GM19043 (cell line): Measurements from ENCODE around the gene CCRL2.
"Not testable (repeated sequence)": the region's sequence is repeated elsewhere in the genome, so short reads cannot be mapped to it uniquely, and the experiment has no call there.

ENCODE experiments used
- ATAC-seq: cut with Tn5 transposase; IDR thresholded peaks from one replicate; pipeline ENCODE4 v1.9.1; 2021; ENCODE audit warnings: low read depth; ENCODE audit not compliant: unreplicated experiment

CCRL2 gene

DNA sequence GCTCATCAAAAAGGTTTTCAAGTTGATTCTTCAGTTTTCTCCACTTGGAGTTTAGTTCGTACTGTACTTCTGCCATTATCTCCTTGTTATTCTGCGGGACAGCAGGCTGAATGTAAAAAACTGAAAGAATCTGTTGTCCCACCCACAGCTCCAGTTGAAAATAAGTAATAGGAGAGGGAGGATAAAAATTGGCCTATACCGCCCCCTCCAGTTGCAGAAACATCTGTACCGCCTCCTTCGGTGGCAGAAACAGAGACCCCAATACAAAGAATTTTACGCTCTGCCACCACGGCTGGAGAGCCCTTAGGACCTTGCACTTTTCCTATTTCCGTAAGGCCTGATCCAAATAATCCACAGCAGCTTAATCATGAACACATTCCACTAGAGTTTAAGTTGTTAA, 20.3 kb downstream of the CCRL2 start:
- ATAC-seq, result not testable (repeated sequence)

DNA sequence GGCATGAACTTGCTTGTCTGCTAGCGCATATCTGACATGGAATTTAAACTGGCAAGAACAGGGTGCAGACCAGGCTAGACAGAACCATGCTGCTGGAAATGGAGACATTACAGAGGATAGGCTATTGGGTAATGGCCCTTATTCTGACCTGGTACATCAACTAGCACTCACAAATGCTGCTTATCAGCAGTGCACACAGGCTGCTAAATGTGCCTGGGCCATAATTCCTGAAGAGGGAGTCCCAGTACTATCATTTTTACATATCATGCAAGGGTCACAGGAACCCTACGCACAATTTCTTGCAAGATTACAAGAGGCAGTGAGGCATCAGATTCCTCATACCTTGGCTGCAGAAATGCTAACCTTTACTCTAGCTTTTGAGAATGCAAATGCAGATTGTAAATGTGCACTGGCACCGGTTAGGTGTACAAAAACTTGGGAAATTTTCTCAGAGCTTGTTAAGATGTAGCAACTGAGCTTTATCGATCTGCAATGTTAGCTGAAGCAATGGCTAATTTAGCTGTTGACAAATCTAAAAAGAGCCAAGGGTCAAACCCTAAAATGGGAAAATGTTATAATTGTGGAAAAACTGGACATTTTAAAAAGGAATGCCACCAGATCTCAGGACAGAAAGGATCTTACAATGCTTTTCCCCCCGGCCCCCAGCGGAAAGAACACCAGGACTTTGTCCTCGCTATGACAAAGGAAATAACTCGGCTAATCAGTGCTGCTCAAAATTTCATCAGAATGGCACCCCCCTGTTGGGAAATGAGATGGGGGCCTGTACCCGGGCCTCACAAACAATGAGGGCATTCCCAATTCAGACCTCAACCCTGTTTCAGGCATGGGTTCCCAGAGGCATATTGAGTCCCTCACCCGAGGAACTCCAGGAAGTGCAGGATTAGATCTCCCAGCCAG, 21.1 kb downstream of the CCRL2 start:
- no peak for ATAC-seq

DNA sequence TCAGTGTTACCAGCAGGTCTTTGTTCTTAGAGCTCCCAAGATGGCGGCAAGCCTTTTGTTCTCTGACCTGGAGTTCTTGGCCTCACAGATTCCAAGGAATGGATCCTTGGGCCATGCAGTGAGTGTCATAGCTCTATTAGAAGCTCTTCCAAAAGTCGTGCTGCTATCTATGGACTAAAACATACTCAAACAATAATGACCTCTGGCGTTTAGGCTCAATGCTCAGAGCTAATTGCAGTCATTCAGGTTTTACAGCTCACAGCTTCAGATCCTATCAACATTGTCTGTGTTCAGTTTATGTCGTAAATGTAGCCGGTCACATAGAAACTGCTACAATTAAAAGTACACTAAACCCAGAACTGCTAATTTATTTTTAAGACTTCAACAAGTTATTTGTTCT, 22.2 kb downstream of the CCRL2 start:
- no peak for ATAC-seq

DNA sequence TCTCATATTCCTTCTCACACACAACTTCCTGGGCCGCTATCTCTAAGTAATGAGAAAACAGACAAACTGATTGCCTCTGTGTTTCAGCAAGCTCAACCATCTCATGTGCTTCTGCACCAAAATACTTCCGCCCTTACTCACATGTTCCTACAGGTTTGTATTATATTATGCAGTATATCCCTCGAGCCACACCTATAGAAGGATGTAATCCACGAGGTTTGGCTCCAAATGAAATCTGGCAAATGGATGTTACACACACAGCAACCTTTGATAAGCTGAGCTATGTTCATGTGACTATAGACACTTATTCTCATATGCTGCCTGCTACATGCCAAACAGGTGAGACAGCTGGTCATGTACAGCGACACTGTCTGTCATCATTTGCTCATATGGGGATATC, 22.6 kb downstream of the CCRL2 start:
- ATAC-seq, result no peak

DNA sequence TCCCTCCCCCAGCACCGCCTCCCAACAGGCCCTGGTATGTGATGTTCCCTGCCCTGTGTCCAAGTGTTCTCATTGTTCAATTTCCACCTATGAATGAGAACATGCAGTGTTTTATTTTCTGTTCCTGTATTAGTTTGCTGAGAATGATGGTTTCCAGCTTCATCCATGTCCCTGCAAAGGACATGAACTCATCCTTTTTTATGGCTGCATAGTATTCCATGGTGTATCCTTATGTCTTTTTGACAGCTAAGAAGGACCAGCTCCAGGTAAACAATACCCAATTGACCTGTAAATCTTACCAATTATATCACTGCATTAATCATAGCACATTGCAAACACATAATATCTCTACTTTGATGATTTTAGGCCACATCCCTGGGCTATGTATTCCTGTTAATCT, 23.8 kb downstream of the CCRL2 start:
- ATAC-seq, result not testable (repeated sequence)

DNA sequence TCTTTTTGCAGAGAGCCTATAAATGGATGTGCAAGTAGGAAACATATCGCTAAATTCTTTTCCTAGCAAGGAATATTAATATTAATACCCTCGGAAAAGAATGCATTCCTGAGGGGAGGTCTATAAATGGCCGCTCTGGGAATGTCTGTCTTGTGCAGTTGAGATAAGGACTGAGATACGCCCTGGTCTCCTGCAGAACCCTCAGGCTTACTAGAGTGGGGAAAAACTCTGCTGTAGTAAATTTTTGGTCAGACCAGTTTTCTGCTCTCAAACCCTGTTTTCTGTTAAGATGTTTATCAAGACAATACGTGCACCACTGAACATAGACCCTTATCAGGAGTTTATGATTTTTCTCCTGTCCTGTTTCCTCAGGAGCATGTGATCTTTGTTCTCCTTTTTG, 24.8 kb downstream of the CCRL2 start:
- ATAC-seq, result not testable (repeated sequence)

DNA sequence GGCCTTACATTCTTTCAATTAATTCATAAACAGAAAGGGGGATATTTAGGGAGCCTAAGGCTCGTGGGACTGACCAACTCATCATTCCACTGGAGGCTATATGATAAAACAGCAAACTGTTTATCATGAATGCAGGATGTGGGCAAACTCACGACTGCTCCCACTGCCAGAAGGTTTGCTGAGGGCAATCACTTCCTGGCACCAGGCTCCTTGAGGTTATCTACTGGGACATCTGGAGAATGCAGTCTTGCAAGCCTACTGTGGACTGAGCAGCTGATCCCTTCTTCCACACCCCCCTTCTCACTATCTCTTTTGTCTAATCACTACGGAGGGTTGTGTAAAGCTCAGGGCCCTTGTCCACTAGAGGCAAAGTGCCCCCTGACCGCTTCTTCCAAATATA, 26.1 kb downstream of the CCRL2 start:
- ATAC-seq, result not testable (repeated sequence)

DNA sequence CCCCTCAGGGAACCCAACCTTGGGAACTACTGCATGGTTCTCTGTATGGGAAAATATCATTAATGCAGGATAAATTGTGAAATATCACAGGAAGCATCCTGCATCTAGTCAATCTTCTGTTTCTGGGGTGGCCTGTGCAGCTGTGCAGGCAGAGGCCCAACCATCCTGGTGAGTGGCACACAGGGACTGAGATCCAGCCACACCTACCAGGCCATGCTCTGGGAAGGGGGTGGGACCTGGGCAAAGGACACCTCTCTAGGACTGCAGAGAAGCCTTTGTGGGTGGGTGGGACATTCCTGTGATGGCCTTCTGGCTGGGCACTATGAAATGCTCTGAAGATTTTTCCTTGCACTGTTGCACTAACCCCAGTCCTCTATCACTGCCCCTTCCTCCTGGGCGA, 26.8 kb downstream of the CCRL2 start:
- ATAC-seq, result no peak

DNA sequence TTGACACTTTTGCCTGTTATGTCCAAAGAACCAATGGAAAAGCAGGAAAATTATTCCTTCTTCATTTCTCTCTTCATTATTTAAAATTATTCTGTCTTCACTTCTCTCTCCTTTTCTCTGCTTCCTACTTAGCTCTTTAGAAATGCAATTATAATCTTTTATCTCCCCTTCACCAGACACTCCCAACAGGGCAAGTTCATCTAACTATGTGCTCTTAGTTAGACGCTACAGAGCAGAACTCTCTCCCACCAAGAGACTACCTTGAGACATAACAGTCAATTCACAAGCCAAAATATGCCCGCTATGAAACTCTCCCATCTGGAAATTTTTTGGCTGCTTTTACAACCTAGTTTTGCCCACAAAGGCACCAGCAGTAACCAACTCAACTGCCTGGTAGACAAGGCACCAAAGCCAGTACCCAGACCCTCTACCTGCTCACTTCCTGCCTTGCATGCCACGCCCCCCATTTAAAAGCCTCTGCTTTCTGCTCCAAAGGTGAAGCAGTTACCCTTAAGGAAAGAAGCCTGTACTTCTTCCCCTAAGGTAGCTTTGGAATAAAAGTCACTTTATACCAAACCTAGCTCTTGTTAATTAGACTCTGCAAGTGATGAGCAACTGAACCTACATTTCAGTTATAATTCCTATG, 28.1 kb downstream of the CCRL2 start:
- no peak for ATAC-seq

DNA sequence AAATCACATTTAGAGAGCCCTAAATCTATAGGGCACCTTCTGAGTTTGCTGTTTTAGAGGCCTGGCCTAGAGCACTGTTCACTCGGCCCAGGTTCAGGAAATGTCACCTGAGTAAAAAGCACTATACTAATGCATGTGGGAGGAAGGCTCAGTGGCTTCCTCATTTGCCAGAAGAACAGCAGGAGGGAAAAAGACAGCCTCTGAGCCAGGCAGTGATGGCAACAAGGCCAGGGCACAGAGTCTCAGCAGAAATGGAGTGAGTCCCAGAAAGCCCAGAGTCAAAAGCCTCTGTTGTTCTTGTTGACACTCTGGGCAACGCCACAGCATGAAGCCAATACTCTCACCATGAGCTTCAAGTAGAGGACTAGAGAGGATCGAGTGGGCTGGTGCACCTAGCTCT, 31.8 kb downstream of the CCRL2 start:
- no peak for ATAC-seq

DNA sequence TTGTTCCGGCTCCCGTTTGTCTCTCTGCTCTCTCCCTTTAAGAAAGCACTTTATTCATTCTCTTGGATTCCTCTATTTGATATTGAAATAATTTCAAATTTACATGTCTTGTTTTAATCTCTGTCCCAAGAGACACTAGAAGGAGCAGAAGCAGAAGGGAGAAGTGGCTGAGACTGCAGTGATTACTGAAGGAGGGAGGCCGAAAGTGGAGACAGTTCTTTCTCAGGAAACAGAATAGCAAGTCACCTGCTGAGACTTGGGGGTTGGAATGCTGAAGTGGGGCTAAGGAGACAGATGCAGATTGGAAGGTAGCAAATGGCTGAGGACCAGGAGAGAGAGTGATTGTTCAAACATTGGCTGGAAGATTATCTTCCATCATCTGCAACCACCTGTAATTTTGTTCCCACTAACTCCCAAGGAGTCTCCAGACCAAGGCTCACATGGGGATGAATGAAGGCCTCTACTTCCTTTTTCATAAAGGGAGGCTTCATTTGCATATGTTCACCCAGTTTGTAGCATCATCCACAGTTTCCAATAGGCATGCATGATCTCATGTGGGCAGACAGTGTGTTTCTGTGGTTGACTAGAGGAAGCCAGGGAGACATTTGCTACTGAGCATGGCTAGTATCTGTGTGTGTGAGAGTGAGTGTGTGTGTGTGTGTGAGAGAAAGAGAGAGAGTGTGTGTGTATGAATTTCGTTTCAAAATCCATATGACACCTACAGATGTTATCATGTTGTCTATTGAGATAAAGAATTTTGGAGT, 33.7 kb downstream of the CCRL2 start:
- no peak for ATAC-seq

DNA sequence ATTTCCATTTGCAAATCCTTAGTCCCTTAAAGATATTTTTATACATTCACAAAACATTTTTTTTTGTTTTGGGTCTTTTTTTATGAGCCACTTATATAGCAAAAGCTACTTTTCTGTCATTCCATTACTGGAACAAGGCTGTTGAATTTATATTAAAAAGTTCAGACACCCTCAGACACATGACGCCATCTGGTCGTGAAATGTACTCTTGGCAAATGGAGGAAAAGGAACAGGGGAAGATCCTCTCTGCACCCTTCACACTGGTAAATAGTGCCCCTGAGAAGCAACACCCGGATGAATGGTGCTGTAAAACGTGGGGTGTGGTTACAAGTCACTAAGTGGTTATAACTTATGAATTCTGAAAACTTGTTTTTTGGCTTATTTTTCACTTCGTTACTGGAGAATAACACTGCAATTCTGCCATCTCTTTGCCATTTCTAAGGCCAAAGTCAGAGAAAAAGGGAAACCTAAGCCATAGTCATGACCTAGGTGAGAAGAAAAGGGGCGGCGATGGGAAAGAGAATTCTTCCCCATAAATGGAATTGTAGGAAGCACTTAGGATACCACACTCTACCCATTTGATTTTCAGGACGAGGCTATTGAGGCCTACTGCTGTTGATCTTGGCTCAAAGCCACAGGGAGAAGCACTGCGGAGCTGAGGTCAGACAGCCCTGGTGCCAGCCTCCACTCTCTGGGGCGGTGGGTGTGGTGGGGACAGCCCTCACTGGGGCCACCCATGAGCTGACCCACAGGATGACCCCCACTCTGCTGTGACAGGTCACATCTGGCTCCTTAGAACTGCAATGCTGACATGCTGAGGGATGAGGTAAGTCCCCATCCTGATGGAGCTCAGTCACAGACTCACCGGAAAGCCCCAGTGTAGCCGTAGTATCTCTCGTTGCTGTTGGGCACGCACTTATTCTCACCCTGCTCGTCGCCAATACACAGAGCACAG, 35.8 kb downstream of the CCRL2 start:
- ATAC-seq, result no peak

DNA sequence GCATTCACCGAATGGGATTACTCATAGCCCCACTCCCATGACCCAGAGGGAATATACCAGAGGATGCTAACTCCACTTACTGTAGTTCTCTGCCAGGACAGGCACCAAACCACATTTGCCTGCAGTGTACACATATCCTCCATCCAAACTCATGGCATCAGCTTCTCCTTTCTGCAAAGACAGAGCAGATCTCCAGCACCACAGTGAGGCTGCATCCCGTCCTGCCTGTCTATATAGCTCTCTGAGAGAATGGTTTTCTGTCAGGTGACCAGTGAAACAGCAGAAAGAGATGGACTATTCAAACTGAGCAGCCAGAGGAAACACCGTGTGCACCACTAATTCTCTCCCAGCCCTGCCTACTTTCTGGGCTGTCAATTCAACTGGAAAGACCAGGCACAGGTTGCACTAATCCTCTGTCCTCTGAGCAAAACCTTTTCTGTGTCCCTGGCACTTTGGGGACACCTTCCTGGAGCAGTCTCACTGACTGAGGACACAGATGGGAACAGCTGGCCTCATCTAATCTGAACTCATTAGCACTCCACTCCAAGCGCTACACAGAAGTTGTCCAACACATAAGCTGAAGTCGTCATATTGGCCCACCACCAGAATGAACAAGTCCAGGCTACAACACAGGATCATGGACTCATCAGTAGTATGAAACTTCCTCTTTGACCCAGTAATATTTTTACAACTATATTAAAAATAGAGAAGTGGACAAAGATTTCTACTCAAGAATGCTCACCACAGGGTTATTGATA, 40.3 kb downstream of the CCRL2 start:
- ATAC-seq, result no peak

DNA sequence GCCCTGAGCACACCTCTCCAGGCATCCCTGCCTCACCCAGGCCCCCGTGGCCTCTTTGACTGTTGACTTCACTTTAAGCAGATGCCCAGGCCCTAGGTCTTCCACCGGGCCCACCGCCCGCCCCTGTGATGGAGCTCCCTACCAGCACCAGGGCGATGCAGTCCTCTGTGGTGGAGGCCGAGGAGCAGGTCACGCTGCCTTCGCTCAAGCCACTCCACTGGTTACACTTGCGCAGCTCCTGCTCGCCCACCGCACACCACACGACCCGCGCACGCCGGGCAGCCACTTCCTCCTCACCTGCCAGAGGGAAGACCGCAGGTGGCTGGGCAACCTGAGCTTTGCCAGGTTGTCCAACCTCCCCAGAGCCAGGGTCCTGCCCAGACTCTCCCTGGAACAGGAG, 41.7 kb downstream of the CCRL2 start:
- ATAC-seq, result no peak

DNA sequence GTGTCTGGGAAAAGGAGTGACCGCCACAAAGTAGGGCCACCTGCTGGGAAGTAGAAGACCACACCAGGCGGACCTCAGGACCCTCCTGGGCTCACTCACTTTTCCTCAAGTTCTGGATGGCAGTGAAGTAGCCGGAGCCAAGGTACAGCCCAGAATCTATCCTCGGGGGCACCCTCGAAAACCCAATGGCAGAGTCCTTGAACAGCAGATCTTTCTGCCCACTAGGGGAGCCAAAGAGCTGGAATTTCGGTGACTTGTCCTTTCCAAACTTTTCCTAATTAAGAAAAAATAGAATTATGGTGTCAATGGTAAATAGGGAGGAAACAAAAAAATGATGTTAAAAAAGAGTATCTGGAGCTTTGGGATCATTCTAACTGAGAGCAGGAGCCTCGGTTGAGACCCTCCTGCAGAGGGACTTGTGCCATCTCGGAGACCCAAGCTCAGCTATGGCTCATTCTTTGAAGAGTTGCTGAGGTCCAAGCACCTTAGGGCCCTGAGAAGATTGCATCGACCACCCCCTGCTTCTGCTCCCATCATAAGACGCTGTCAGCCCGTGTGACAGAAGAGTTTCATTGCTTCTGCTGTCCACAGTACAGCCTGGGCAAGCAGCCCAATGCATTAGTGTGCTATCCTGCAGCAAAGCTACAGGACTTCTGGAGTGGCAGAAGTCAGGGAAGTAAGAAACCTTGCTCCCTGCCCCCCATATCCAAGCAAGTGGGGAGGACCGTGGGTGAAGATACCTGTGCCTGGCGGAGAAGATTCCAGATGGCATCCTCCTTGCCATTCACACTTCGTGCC, 42.9 kb downstream of the CCRL2 start:
- ATAC-seq, result no peak

DNA sequence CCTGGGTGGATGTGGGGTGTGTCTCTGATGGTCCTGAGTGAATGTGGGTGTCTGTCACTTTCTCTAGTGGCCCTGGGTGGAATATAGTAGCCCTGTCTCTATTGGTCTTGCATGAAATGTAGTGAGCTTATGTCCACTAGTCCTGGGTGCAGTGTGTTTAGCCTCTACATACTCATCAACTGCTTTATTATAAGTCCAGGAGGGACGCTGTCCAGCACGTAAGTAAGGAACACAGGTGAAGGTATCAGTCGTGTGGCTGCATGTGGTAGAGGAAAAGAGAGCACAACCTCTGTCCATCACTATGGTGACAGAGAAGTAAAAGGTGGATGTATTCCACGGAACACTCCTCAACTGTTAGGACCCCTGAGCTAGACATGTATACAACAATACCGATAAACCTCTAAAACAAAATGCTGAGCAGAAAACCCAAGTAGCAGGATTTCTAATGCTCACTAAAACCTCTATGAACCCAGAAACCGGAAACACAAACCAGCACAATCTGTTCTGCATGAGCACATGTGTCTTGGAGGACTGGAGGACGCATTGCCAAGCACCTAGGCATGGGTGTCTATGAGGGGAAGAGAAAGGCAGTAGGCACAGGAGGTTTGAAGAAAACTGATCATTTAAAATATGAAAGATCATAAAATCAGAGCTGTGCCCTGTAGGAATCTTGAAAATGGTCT, 46.6 kb downstream of the CCRL2 start:
- ATAC-seq, result no peak

DNA sequence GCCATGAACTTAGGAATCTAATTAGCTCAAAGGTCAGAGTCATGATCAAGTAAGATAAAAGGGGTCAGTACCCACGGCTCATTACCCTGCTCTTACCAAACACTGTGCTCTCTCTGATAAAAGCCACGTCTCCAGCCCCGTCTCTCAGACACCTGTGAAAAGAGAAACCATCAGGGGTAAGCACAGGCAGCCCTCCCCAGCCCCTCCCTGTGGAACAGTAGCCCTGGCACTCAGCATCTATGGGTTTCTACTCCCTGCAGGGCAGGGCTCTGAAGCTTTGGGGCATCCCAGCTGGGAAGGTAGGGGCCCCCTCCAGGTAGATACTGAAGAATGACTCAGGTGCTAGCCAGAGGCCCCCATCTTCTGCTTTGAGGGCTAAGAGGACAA, 47.1 kb downstream of the CCRL2 start:
- ATAC-seq, result no peak

DNA sequence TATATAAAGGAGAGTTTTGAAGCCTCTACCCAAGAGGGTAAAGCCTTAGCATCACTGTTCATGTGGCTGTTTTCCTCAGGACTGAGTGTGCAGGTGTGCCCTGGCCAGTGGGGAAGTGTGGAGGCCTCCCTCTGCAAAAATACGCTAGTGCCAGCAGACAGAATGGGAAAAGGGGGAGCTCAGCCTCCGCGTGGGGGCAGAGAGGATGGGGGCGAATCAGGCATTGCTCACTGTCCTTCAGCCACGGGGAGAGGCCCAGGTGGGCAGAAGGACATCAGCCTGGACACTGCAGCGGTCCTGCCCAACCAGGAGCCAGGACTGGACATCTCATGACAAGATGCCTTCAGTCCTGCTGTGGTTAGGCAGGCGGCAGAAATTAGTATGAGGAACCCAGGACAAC, 47.5 kb downstream of the CCRL2 start:
- no peak for ATAC-seq
